Ramos (cell line): ENCODE data around the gene STH.

ENCODE experiments used
- in situ Hi-C: fragments of 300-500 bp; cut with MboI; formaldehyde crosslinking; loops from one replicate; pipeline ENCODE4 v1.14.3; 2022; ENCODE audit warnings: low sequenced_read_pairs; ENCODE audit not compliant: unreplicated experiment

STH gene

GRCh38 chr17:46001390-46002310 lies 2.6 kb downstream of the STH start:
- in situ Hi-C loops = loop anchor here (25.0 kb wide), 1 partner anchor 836 kb away; no protein-coding TSS in a partner anchor

GRCh38 chr17:46002311-46002972 lies 3.4 kb downstream of the STH start:
- in situ Hi-C loops = loop anchor here (25.0 kb wide), 1 partner anchor 835 kb away; no protein-coding TSS in a partner anchor

- in situ Hi-C loops = loop anchor here (25.0 kb wide), 1 partner anchor 834 kb away; no protein-coding TSS in a partner anchor
Observed at GRCh38 chr17:46002973-46003316, 3.9 kb downstream of the STH start.

- in situ Hi-C loops = loop anchor here (25.0 kb wide), 1 partner anchor 833 kb away; no protein-coding TSS in a partner anchor
Observed at GRCh38 chr17:46003907-46004748, 5.1 kb downstream of the STH start.

- in situ Hi-C loops = loop anchor here (25.0 kb wide), 1 partner anchor 831 kb away; no protein-coding TSS in a partner anchor
Observed at GRCh38 chr17:46006082-46006481, 7.0 kb downstream of the STH start.

- in situ Hi-C loops = loop anchor here (25.0 kb wide), 1 partner anchor 830 kb away; no protein-coding TSS in a partner anchor
Observed at GRCh38 chr17:46007461-46007965, 8.5 kb downstream of the STH start.

- in situ Hi-C loops = loop anchor here (25.0 kb wide), 1 partner anchor 829 kb away; no protein-coding TSS in a partner anchor
Observed at GRCh38 chr17:46008591-46008990, 9.5 kb downstream of the STH start.

- in situ Hi-C loops = loop anchor here (25.0 kb wide), 1 partner anchor 827 kb away; no protein-coding TSS in a partner anchor
Observed at GRCh38 chr17:46009681-46010596, 10.9 kb downstream of the STH start.

GRCh38 chr17:46010597-46011186 lies 11.6 kb downstream of the STH start:
- in situ Hi-C loops = loop anchor here (25.0 kb wide), 1 partner anchor 827 kb away; no protein-coding TSS in a partner anchor

- in situ Hi-C loops = loop anchor here (25.0 kb wide), 1 partner anchor 825 kb away; no protein-coding TSS in a partner anchor
Observed at GRCh38 chr17:46011711-46012505, 12.9 kb downstream of the STH start.

- in situ Hi-C loops = loop anchor here (25.0 kb wide), 1 partner anchor 825 kb away; no protein-coding TSS in a partner anchor
Observed at GRCh38 chr17:46012506-46013079, 13.5 kb downstream of the STH start.

GRCh38 chr17:46013127-46013501 lies 14.1 kb downstream of the STH start:
- in situ Hi-C loops = loop anchor here (25.0 kb wide), 1 partner anchor 824 kb away; no protein-coding TSS in a partner anchor

GRCh38 chr17:46013502-46014165 lies 14.6 kb downstream of the STH start:
- in situ Hi-C loops = loop anchor here (25.0 kb wide), 1 partner anchor 824 kb away; no protein-coding TSS in a partner anchor

- in situ Hi-C loops = loop anchor here (25.0 kb wide), 1 partner anchor 818 kb away; no protein-coding TSS in a partner anchor
Observed at GRCh38 chr17:46019408-46019925, 20.4 kb downstream of the STH start.

- in situ Hi-C loops = loop anchor here (25.0 kb wide), 1 partner anchor 817 kb away; no protein-coding TSS in a partner anchor
Observed at GRCh38 chr17:46020023-46020761, 21.1 kb downstream of the STH start.
